IMR-90 (cell line): Measurements from ENCODE around the gene IL18R1.

Experiments
- CEBPB ChIP-seq: IDR thresholded peaks from 2 replicates; pipeline ENCODE4 v1.6.1; 2012; ENCODE audit warnings: low read depth, low read length, improper control_type of control experiment
- CTCF ChIP-seq: conservative IDR thresholded peaks from 2 replicates; pipeline ENCODE4 v1.5.1; 2012; ENCODE audit warnings: mild to moderate bottlenecking, low read depth, low read length, improper control_type of control experiment
- MAFK ChIP-seq: IDR thresholded peaks from 2 replicates; pipeline ENCODE4 v1.6.1; 2012; ENCODE audit warnings: low read depth, low read length, improper control_type of control experiment
- POLR2A ChIP-seq: IDR thresholded peaks from 2 replicates; pipeline ENCODE4 v1.6.1; 2012; ENCODE audit warnings: mild to moderate bottlenecking, low read depth, low read length
- RAD21 ChIP-seq: IDR thresholded peaks from 2 replicates; pipeline ENCODE4 v1.6.1; 2012; ENCODE audit warnings: low read length, improper control_type of control experiment

DNA sequence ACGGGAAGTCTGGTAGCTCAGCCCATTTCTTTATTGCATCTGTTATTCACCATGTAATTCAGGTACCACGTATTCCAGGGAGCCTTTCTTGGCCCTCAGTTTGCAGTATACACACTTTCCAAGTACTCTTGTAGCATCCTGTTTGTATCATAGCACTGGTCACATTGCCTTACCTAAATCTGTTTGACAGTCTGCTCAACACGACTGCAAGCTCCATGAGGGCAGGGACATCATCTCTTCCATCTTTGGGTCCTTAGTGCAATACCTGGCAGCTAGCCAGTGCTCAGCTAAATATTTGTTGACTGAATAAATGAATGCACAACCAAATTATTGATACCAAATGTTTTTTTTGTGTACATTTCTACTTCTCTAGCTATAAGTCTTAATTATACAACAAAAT is 11.2 kb upstream of the IL18R1 start:
- no peak for TF ChIP-seq CTCF
- no peak for TF ChIP-seq POLR2A
- no peak for TF ChIP-seq RAD21
- TF ChIP-seq MAFK = no peak
- no peak for TF ChIP-seq CEBPB
